ENCODE data around the gene NCOA1.
"Not testable (repeated sequence)": the region's sequence is repeated elsewhere in the genome, so short reads cannot be mapped to it uniquely, and the experiment has no call there.

The NCOA1 gene

GRCh38 chr2:24540011-24540477 is 49.0 kb downstream of the NCOA1 start:
- DNase-seq (ENCODE audit: low read depth), result no peak

- no peak for DNase-seq (ENCODE audit: low read depth)
Measured at GRCh38 chr2:24541621-24542020, 50.6 kb downstream of the NCOA1 start.

GRCh38 chr2:24542269-24542872 is 51.3 kb downstream of the NCOA1 start:
- no peak for DNase-seq (ENCODE audit: low read depth)

GRCh38 chr2:24543252-24543651 is 52.2 kb downstream of the NCOA1 start:
- no peak for DNase-seq (ENCODE audit: low read depth)

GRCh38 chr2:24544456-24545115 is 53.5 kb downstream of the NCOA1 start:
- DNase-seq (ENCODE audit: low read depth), result peak; percentile 4

- DNase-seq (ENCODE audit: low read depth), result no peak
Measured at GRCh38 chr2:24546669-24547068, 55.6 kb downstream of the NCOA1 start.

GRCh38 chr2:24548058-24548457 is 57.0 kb downstream of the NCOA1 start:
- no peak for DNase-seq (ENCODE audit: low read depth)

GRCh38 chr2:24550301-24550700 is 59.2 kb downstream of the NCOA1 start:
- DNase-seq (ENCODE audit: low read depth), result peak; percentile 11

GRCh38 chr2:24551016-24551415 is 60.0 kb downstream of the NCOA1 start:
- no peak for DNase-seq (ENCODE audit: low read depth)

GRCh38 chr2:24552836-24553235 is 61.8 kb downstream of the NCOA1 start:
- DNase-seq (ENCODE audit: low read depth), result no peak

- no peak for DNase-seq (ENCODE audit: low read depth)
Measured at GRCh38 chr2:24558781-24559472, 67.9 kb downstream of the NCOA1 start.

- peak; percentile 51 for DNase-seq (ENCODE audit: low read depth)
Measured at GRCh38 chr2:24559473-24560113, 68.5 kb downstream of the NCOA1 start.

- no peak for DNase-seq (ENCODE audit: low read depth)
Measured at GRCh38 chr2:24565537-24565936, 74.5 kb downstream of the NCOA1 start.

GRCh38 chr2:24566209-24566608 is 75.2 kb downstream of the NCOA1 start:
- DNase-seq (ENCODE audit: low read depth), result no peak

- no peak for DNase-seq (ENCODE audit: low read depth)
Measured at GRCh38 chr2:24566630-24567029, 75.6 kb downstream of the NCOA1 start.

GRCh38 chr2:24568551-24568950 is 77.5 kb downstream of the NCOA1 start:
- no peak for DNase-seq (ENCODE audit: low read depth)

GRCh38 chr2:24569565-24569964 is 78.5 kb downstream of the NCOA1 start:
- not testable (repeated sequence) for DNase-seq (ENCODE audit: low read depth)

- DNase-seq (ENCODE audit: low read depth), result no peak
Measured at GRCh38 chr2:24570225-24570624, 79.2 kb downstream of the NCOA1 start.

- DNase-seq (ENCODE audit: low read depth), result no peak
Measured at GRCh38 chr2:24571828-24572442, 80.9 kb downstream of the NCOA1 start.

- DNase-seq (ENCODE audit: low read depth), result no peak
Measured at GRCh38 chr2:24576146-24576545, 85.1 kb downstream of the NCOA1 start.

GRCh38 chr2:24576617-24577016 is 85.6 kb downstream of the NCOA1 start:
- no peak for DNase-seq (ENCODE audit: low read depth)

- DNase-seq (ENCODE audit: low read depth), result no peak
Measured at GRCh38 chr2:24577481-24577880, 86.4 kb downstream of the NCOA1 start.

Data from iris pigment epithelial cell (primary cell).